HepG2 (cell line): ENCODE measurements around the gene KIAA0930. TPM values are rescaled to one million over a fixed set of nuclear protein-coding genes. Genes with fewer than 3 reads are reported as not detected.

Experiments
- E2F5 ChIP-seq: sonication (generic); formaldehyde crosslinking; conservative IDR thresholded peaks from 2 replicates; pipeline ENCODE4 v1.4.0; 2020; ENCODE audit warnings: missing genetic modification reagents
- ELF3 ChIP-seq: IDR thresholded peaks from 2 replicates; pipeline ENCODE4 v1.6.1; 2016; ENCODE audit warnings: missing genetic modification reagents, missing compliant biosample characterization
- GLI4 ChIP-seq: sonication (generic); formaldehyde crosslinking; IDR thresholded peaks from 2 replicates; pipeline ENCODE4 v1.5.1; 2020; ENCODE audit warnings: missing genetic modification reagents, mild to moderate bottlenecking, moderate library complexity, borderline replicate concordance
- GTF3A ChIP-seq: sonication (generic); formaldehyde crosslinking; conservative IDR thresholded peaks from 2 replicates; pipeline ENCODE4 v1.4.0; 2020; ENCODE audit warnings: mild to moderate bottlenecking, missing genetic modification reagents
- HDAC6 ChIP-seq: fragments of 200-600 bp; sonication (generic); IDR thresholded peaks from 2 replicates; pipeline ENCODE4 v1.7.0; 2017; ENCODE audit warnings: mild to moderate bottlenecking, antibody characterized with exemption, low read length, low read depth
- ISL2 ChIP-seq: sonication (generic); formaldehyde crosslinking; IDR thresholded peaks from 2 replicates; pipeline ENCODE4 v1.5.0; 2020; ENCODE audit warnings: missing genetic modification reagents
- JDP2 ChIP-seq: sonication (generic); formaldehyde crosslinking; IDR thresholded peaks from 2 replicates; pipeline ENCODE4 v1.8.1; 2022; ENCODE audit warnings: missing genetic modification reagents, borderline replicate concordance
- KLF15 ChIP-seq: sonication (generic); formaldehyde crosslinking; IDR thresholded peaks from 2 replicates; pipeline ENCODE4 v1.8.1; 2023; ENCODE audit warnings: borderline replicate concordance, mild to moderate bottlenecking, inconsistent platforms, missing genetic modification reagents, mixed read lengths
- MIER3 ChIP-seq: IDR thresholded peaks from 2 replicates; pipeline ENCODE4 v1.6.1; 2016; ENCODE audit warnings: missing compliant biosample characterization, borderline replicate concordance
- NCOA5 ChIP-seq: sonication (generic); formaldehyde crosslinking; IDR thresholded peaks from 2 replicates; pipeline ENCODE4 v1.4.0; 2020; ENCODE audit warnings: missing genetic modification reagents
- NFE2L1 ChIP-seq: sonication (generic); formaldehyde crosslinking; IDR thresholded peaks from 2 replicates; pipeline ENCODE4 v1.4.0; 2020; ENCODE audit warnings: missing genetic modification reagents, mild to moderate bottlenecking, borderline replicate concordance
- NONO ChIP-seq, 2 experiments: fragments of 450-650 bp in 1 of 2; sonication (generic) in 1 of 2; formaldehyde crosslinking in 1 of 2; IDR thresholded peaks in 1 of 2; conservative IDR thresholded peaks in 1 of 2; 2 replicates each; pipeline versions ENCODE4 v1.6.1 to v1.8.0; 2017 to 2022; ENCODE audit warnings: mild to moderate bottlenecking in 1 of 2, missing genetic modification reagents in 1 of 2, moderate library complexity in 1 of 2
- SATB2 ChIP-seq: sonication (generic); formaldehyde crosslinking; IDR thresholded peaks from 2 replicates; pipeline ENCODE4 v1.5.0; 2020; ENCODE audit warnings: missing genetic modification reagents
- SIN3A ChIP-seq: IDR thresholded peaks from 2 replicates; pipeline ENCODE4 v1.6.1; 2011; ENCODE audit warnings: low read depth, mild to moderate bottlenecking, control low read depth, low read length, borderline replicate concordance
- TP53 ChIP-seq: sonication (generic); formaldehyde crosslinking; conservative IDR thresholded peaks from 2 replicates; pipeline ENCODE4 v1.4.0; 2020; ENCODE audit warnings: missing genetic modification reagents
- ZBTB10 ChIP-seq: sonication (generic); formaldehyde crosslinking; IDR thresholded peaks from 2 replicates; pipeline ENCODE4 v1.4.0; 2020; ENCODE audit warnings: missing genetic modification reagents, borderline replicate concordance
- ZNF350 ChIP-seq: sonication (generic); formaldehyde crosslinking; IDR thresholded peaks from 2 replicates; pipeline ENCODE4 v1.4.0; 2020; ENCODE audit warnings: mild to moderate bottlenecking, low read depth, missing genetic modification reagents, borderline replicate concordance
- ZNF468 ChIP-seq: sonication (generic); formaldehyde crosslinking; IDR thresholded peaks from 2 replicates; pipeline ENCODE4 v1.8.0; 2022; ENCODE audit warnings: mild to moderate bottlenecking, moderate library complexity, missing genetic modification reagents
- ZNF546 ChIP-seq: sonication (generic); formaldehyde crosslinking; conservative IDR thresholded peaks from 2 replicates; pipeline ENCODE4 v1.8.1; 2023; ENCODE audit warnings: mild to moderate bottlenecking, missing genetic modification reagents
- ZNF691 ChIP-seq: sonication (generic); formaldehyde crosslinking; IDR thresholded peaks from 2 replicates; pipeline ENCODE4 v1.4.0; 2020; ENCODE audit warnings: missing genetic modification reagents, low read depth, mild to moderate bottlenecking, borderline replicate concordance
- ZNF710 ChIP-seq: sonication (generic); formaldehyde crosslinking; IDR thresholded peaks from 2 replicates; pipeline ENCODE4 v1.5.0; 2020; ENCODE audit warnings: mild to moderate bottlenecking, missing genetic modification reagents, borderline replicate concordance
- ZNF75D ChIP-seq: sonication (generic); formaldehyde crosslinking; IDR thresholded peaks from 2 replicates; pipeline ENCODE4 v1.8.1; 2023; ENCODE audit warnings: missing genetic modification reagents, mild to moderate bottlenecking, borderline replicate concordance
- ZNF891 ChIP-seq: sonication (generic); formaldehyde crosslinking; IDR thresholded peaks from 2 replicates; pipeline ENCODE4 v1.5.0; 2020; ENCODE audit warnings: mild to moderate bottlenecking, missing genetic modification reagents
- polyA plus RNA-seq, 8 experiments: library from polyadenylated mRNA; depleted of rRNA in 3 of 8; stranded (reverse) in 7 of 8; unstranded in 1 of 8; fragments of >200 nt; fragmentation: Illumina TruSeq in 4 of 8; extraction: Trizol in 4 of 8; gene quantifications; 2 replicates each; pipeline versions ENCODE4 v1.2.1 to v1.2.3, GENCODE V29; 2011 to 2016; ENCODE audit warnings: low read depth in 4 of 8, missing spikeins in 1 of 8, mixed read lengths in 1 of 8; ENCODE audit not compliant: insufficient read depth in 1 of 8
- total RNA-seq, 5 experiments: library from RNA; depleted of rRNA; stranded (reverse); fragments of >200 nt; fragmentation: Illumina TruSeq; extraction: Trizol; gene quantifications; 2 replicates each; pipeline ENCODE4 v1.2.3, GENCODE V29; 2016; ENCODE audit warnings: low read depth in 1 of 5

Gene KIAA0930
- total and polyA plus RNA-seq, 2 of the 13 experiments (the other 11 are each of a cell fraction or from before 2014, with no cell fraction given) = 27.0 to 38.2 TPM

- TF ChIP-seq GLI4 (no peak), GTF3A (CRISPR knock-in tag) (no peak), E2F5 (CRISPR knock-in tag) (no peak), ZNF710 (0 out of 2 replicates have a peak, but pooled peaks have one; percentile 59), ZNF350 (peak; percentile 70; the same call in 1 of the 2 replicates), ZBTB10 (CRISPR knock-in tag) (peak; percentile 94; the same call in 1 of the 2 replicates), TP53 (CRISPR knock-in tag) (no peak), ZNF691 (CRISPR knock-in tag) (no peak; the same call in 1 of the 2 replicates), ELF3 (CRISPR knock-in tag) (peak; percentile 81; the same call in 1 of the 2 replicates), SIN3A (no peak), MIER3 (CRISPR knock-in tag) (peak; percentile 52; the same call in 1 of the 2 replicates), NCOA5 (CRISPR knock-in tag) (no peak), SATB2 (CRISPR knock-in tag) (0 out of 2 replicates have a peak, but pooled peaks have one; percentile 43), ZNF546 (CRISPR knock-in tag) (no peak), NONO (IDR thresholded peaks at IDR 0.05) (no peak), NONO (CRISPR knock-in tag; conservative IDR thresholded peaks at IDR 0.05) (peak; percentile 63), HDAC6 (no peak), ZNF75D (CRISPR knock-in tag) (no peak), KLF15 (CRISPR knock-in tag) (no peak), ZNF891 (CRISPR knock-in tag) (no peak), NFE2L1 (no peak), ZNF468 (CRISPR knock-in tag) (no peak), JDP2 (CRISPR knock-in tag) (no peak), ISL2 (CRISPR knock-in tag) (peak; percentile 78; the same call in 1 of the 2 replicates)
Observed at GRCh38 chr22:45273452-45274075, 32.9 kb upstream of the KIAA0930 start (continued).
